HL-60 (cell line): Measurements from ENCODE around the gene SCYGR2.

Experiments used
- GABPA ChIP-seq: IDR thresholded peaks from 2 replicates; pipeline ENCODE4 v1.6.1; 2012; ENCODE audit warnings: low read depth
- POLR2AphosphoS5 ChIP-seq: IDR thresholded peaks from 2 replicates; pipeline ENCODE4 v1.6.1; 2012; ENCODE audit warnings: low read depth
- TF ChIP-seq, protein P1 (sequence below): IDR thresholded peaks from one replicate; pipeline ENCODE4 v1.5.1; 2011; ENCODE audit warnings: low read length, control low read depth, inconsistent platforms; ENCODE audit not compliant: insufficient read depth
- TF ChIP-seq, protein P2 (sequence below): IDR thresholded peaks from 2 replicates; pipeline ENCODE4 v1.6.1; 2012; ENCODE audit warnings: low read depth; ENCODE audit not compliant: insufficient replicate concordance

DNA sequence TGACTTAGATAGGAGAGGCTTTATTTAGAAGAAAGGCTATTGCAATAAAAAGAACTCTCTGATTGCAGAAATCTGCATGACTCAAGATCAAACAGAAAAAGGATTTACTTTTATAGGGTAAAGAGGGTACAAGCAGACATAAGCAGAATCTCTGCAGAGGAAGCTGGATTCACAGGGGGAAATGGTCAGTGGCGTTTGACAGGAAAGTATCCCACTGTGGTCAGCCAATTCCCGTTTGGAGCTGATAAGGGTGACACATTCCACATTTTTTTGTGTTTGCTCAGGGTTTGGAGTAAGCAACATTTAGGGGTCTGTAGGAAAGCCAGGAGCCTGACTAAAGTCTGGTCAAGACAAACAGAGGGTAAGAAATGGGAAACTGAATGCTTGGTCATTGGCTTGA is 44.0 kb downstream of the SCYGR2 start:
- TF ChIP-seq, protein P1, sequence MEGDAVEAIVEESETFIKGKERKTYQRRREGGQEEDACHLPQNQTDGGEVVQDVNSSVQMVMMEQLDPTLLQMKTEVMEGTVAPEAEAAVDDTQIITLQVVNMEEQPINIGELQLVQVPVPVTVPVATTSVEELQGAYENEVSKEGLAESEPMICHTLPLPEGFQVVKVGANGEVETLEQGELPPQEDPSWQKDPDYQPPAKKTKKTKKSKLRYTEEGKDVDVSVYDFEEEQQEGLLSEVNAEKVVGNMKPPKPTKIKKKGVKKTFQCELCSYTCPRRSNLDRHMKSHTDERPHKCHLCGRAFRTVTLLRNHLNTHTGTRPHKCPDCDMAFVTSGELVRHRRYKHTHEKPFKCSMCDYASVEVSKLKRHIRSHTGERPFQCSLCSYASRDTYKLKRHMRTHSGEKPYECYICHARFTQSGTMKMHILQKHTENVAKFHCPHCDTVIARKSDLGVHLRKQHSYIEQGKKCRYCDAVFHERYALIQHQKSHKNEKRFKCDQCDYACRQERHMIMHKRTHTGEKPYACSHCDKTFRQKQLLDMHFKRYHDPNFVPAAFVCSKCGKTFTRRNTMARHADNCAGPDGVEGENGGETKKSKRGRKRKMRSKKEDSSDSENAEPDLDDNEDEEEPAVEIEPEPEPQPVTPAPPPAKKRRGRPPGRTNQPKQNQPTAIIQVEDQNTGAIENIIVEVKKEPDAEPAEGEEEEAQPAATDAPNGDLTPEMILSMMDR = no peak
- TF ChIP-seq, protein P2, sequence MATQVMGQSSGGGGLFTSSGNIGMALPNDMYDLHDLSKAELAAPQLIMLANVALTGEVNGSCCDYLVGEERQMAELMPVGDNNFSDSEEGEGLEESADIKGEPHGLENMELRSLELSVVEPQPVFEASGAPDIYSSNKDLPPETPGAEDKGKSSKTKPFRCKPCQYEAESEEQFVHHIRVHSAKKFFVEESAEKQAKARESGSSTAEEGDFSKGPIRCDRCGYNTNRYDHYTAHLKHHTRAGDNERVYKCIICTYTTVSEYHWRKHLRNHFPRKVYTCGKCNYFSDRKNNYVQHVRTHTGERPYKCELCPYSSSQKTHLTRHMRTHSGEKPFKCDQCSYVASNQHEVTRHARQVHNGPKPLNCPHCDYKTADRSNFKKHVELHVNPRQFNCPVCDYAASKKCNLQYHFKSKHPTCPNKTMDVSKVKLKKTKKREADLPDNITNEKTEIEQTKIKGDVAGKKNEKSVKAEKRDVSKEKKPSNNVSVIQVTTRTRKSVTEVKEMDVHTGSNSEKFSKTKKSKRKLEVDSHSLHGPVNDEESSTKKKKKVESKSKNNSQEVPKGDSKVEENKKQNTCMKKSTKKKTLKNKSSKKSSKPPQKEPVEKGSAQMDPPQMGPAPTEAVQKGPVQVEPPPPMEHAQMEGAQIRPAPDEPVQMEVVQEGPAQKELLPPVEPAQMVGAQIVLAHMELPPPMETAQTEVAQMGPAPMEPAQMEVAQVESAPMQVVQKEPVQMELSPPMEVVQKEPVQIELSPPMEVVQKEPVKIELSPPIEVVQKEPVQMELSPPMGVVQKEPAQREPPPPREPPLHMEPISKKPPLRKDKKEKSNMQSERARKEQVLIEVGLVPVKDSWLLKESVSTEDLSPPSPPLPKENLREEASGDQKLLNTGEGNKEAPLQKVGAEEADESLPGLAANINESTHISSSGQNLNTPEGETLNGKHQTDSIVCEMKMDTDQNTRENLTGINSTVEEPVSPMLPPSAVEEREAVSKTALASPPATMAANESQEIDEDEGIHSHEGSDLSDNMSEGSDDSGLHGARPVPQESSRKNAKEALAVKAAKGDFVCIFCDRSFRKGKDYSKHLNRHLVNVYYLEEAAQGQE = no peak
- no peak for TF ChIP-seq POLR2AphosphoS5
- TF ChIP-seq GABPA = no peak
